Measurements from ENCODE around the gene TNFAIP8L1. TPM values are rescaled to one million over a fixed set of nuclear protein-coding genes. Genes with fewer than 3 reads are reported as not detected.

Gene TNFAIP8L1
- total RNA-seq, 1 experiment from 2014 or later: 22.2 TPM

GRCh38 chr19:4596033-4596904 is 43.0 kb upstream of the TNFAIP8L1 start:
- no peak overlapping the region for H3K27ac ChIP-seq (ENCODE audit: low read depth, low read length)
- no peak for TF ChIP-seq SIN3A (IDR thresholded peaks at IDR 0.05; ENCODE audit: low read depth)
- TF ChIP-seq TCF7L2 (IDR thresholded peaks at IDR 0.05; ENCODE audit: borderline replicate concordance, extremely low read depth, insufficient read depth, insufficient read length): no peak
- no peak for TF ChIP-seq EZH2 (IDR thresholded peaks at IDR 0.05)
- TF ChIP-seq CEBPB (IDR thresholded peaks at IDR 0.05; ENCODE audit: low read depth): no peak
- no peak for TF ChIP-seq CTCF (IDR thresholded peaks at IDR 0.05 in 2 of 3, conservative IDR thresholded peaks at IDR 0.05 in 1 of 3; ENCODE audit: borderline replicate concordance in 1 of 3, insufficient read depth in 1 of 3, low read depth in 2 of 3, low read length in 2 of 3)
- no peak for TF ChIP-seq ZBTB33 (IDR thresholded peaks at IDR 0.05; ENCODE audit: extremely low read depth, insufficient replicate concordance, low read length)
- no peak for TF ChIP-seq ELF1 (IDR thresholded peaks at IDR 0.05; ENCODE audit: borderline replicate concordance, low read depth)
- no peak for TF ChIP-seq YY1 (IDR thresholded peaks at IDR 0.05; ENCODE audit: extremely low read depth, insufficient replicate concordance, low read depth, low read length)
- no peak for TF ChIP-seq ATF3 (IDR thresholded peaks at IDR 0.05)
- no peak for TF ChIP-seq MAX (IDR thresholded peaks at IDR 0.05)
- TF ChIP-seq POLR2AphosphoS5 (IDR thresholded peaks at IDR 0.05; ENCODE audit: low read depth, low read length): no peak
- no peak for TF ChIP-seq POLR2A (IDR thresholded peaks at IDR 0.05; ENCODE audit: borderline replicate concordance, extremely low read depth, insufficient read depth, insufficient read length)
- no peak for TF ChIP-seq REST (IDR thresholded peaks at IDR 0.05; ENCODE audit: low read depth)
- TF ChIP-seq ZFX (IDR thresholded peaks at IDR 0.05): no peak
- no peak for TF ChIP-seq FOSL1 (IDR thresholded peaks at IDR 0.05; ENCODE audit: low read depth)
- no peak for ATAC-seq
- no peak overlapping the region for H3K4me2 ChIP-seq (ENCODE audit: low read length)
- ChIA-PET CTCF (interaction anchor here (1.7 kb wide), 1 partner anchor 42 kb away, joined by 3 read pairs; no protein-coding TSS in a partner anchor), RAD21 (ENCODE audit: low non-redundant PET in 1 of 2, low total read pairs in 2 of 2, uncharacterized antibody in 2 of 2, unreplicated experiment in 2 of 2) (no interaction called here), POLR2A (no interaction called here)
- H3K9ac ChIP-seq (ENCODE audit: low read length): no peak overlapping the region
- no peaks in the 10 kb centered on the region for H3K9me3 ChIP-seq (ENCODE audit: control insufficient read depth in 1 of 2, insufficient read depth in 1 of 2, low read depth in 1 of 2, low read length in 2 of 2)
- intact Hi-C loops (cut with micrococcal nuclease): no loop called here
- no peaks in the 10 kb centered on the region for H3K9me2 ChIP-seq (ENCODE audit: insufficient read depth)
- no peak for DNase-seq (ENCODE audit: low read depth, low spot score)
- H3K4me1 ChIP-seq (ENCODE audit: control insufficient read depth in 1 of 2, insufficient read depth in 2 of 2, low read length in 2 of 2): peaks cover 11 to 26% of the 10 kb centered on the region in 2 experiments
- no peaks in the 10 kb centered on the region for H3K79me2 ChIP-seq (ENCODE audit: insufficient read depth, low read length)
- no peaks in the 10 kb centered on the region for H3K36me3 ChIP-seq (ENCODE audit: control insufficient read depth in 1 of 2, insufficient read depth in 2 of 2, low read length in 2 of 2)
- H3K27me3 ChIP-seq (ENCODE audit: insufficient read depth, low read length): no peaks in the 10 kb centered on the region
- no peak overlapping the region for H2AFZ ChIP-seq (ENCODE audit: low read depth, low read length, poor library complexity, severe bottlenecking)
- H3K4me3 ChIP-seq (replicated peaks in 1 of 2; ENCODE audit: low read depth in 1 of 2, low read length in 2 of 2): no peak overlapping the region
- no TSS peak for BruUV-seq (replicated peaks)
- H4K20me1 ChIP-seq (ENCODE audit: insufficient read depth): no peaks in the 10 kb centered on the region

Measured in HCT116 (cell line).